HL-60 (cell line): ENCODE data around the gene GLYR1.

Source experiments
- DNase-seq, 2 experiments: peaks; one replicate each; pipeline ENCODE4 v3.0.0-alpha.2; 2010 to 2020; ENCODE audit warnings: low read depth in 1 of 2, low spot score in 1 of 2
- H3K27ac ChIP-seq: fragments of 250-450 bp; sonication (Bioruptor Pico); replicated peaks from 2 replicates; pipeline ENCODE4 v1.5.1; 2020; ENCODE audit warnings: mild to moderate bottlenecking, moderate library complexity
- H3K27me3 ChIP-seq: fragments of 250-450 bp; sonication (Bioruptor Pico); 2 replicates; pipeline ENCODE4 v1.5.1; 2021; ENCODE audit warnings: mild to moderate bottlenecking, moderate library complexity; ENCODE audit not compliant: insufficient read depth, poor library complexity, severe bottlenecking
- H3K4me3 ChIP-seq: replicated peaks from 2 replicates; pipeline ENCODE4 v1.5.1; 2011; ENCODE audit warnings: mild to moderate bottlenecking, control low read depth, low read length; ENCODE audit not compliant: insufficient read depth
- CTCF ChIP-seq: IDR thresholded peaks from one replicate; pipeline ENCODE4 v1.5.1; 2011; ENCODE audit warnings: low read length, control low read depth, inconsistent platforms; ENCODE audit not compliant: insufficient read depth
- GABPA ChIP-seq: IDR thresholded peaks from 2 replicates; pipeline ENCODE4 v1.6.1; 2012; ENCODE audit warnings: low read depth
- POLR2AphosphoS5 ChIP-seq: IDR thresholded peaks from 2 replicates; pipeline ENCODE4 v1.6.1; 2012; ENCODE audit warnings: low read depth
- REST ChIP-seq: IDR thresholded peaks from 2 replicates; pipeline ENCODE4 v1.6.1; 2012; ENCODE audit warnings: low read depth; ENCODE audit not compliant: insufficient replicate concordance
- SPI1 ChIP-seq: IDR thresholded peaks from 2 replicates; pipeline ENCODE4 v1.6.1; 2012; ENCODE audit warnings: low read depth, mild to moderate bottlenecking, borderline replicate concordance

GLYR1 gene

GRCh38 chr16:4869147-4869805 lies 22.2 kb upstream of the GLYR1 start:
- Histone ChIP-seq H3K27ac (no peak overlapping the region), H3K4me3 (no peak overlapping the region), H3K27me3 (no peaks in the 10 kb centered on the region)
- TF ChIP-seq SPI1 = no peak
- TF ChIP-seq CTCF = no peak
- no peak for TF ChIP-seq GABPA
- TF ChIP-seq POLR2AphosphoS5 = no peak
- no peak for TF ChIP-seq REST
- no peak for DNase-seq

GRCh38 chr16:4868535-4868934 lies 21.4 kb upstream of the GLYR1 start:
- TF ChIP-seq GABPA (no peak), CTCF (no peak), POLR2AphosphoS5 (no peak), SPI1 (no peak), REST (no peak)
- Histone ChIP-seq H3K27ac (no peak overlapping the region), H3K27me3 (no peaks in the 10 kb centered on the region), H3K4me3 (no peak overlapping the region)
- DNase-seq = no peak

GRCh38 chr16:4868026-4868425 lies 20.9 kb upstream of the GLYR1 start:
- no peak overlapping the region for H3K27ac ChIP-seq
- DNase-seq = no peak
- TF ChIP-seq GABPA (no peak), REST (no peak), POLR2AphosphoS5 (no peak), SPI1 (no peak), CTCF (no peak)
- no peak overlapping the region for H3K4me3 ChIP-seq
- H3K27me3 ChIP-seq = no peaks in the 10 kb centered on the region
